Chondrocyte (in vitro differentiated cells): ENCODE measurements around the gene KIAA0319L. TPM values are rescaled to one million over a fixed set of nuclear protein-coding genes. Genes with fewer than 3 reads are reported as not detected.

Experiments used
- DNase-seq: peaks from one replicate; pipeline ENCODE4 v3.0.0; 2021; ENCODE audit warnings: mixed read lengths, low spot score
- H3K27ac Mint-ChIP-seq: one replicate; pipeline ENCODE4 v1.8.0; 2021; ENCODE audit warnings: mild to moderate bottlenecking, moderate library complexity, mixed read lengths; ENCODE audit not compliant: unreplicated experiment
- H3K27me3 Mint-ChIP-seq: 2 replicates; pipeline ENCODE4 v1.8.0; 2021; ENCODE audit warnings: low read depth, mixed read lengths
- H3K36me3 Mint-ChIP-seq: 2 replicates; pipeline ENCODE4 v1.8.0; 2021; ENCODE audit warnings: low read depth, mixed read lengths
- H3K4me1 Mint-ChIP-seq: 2 replicates; pipeline ENCODE4 v1.8.0; 2021; ENCODE audit warnings: low read depth, mild to moderate bottlenecking, mixed read lengths
- H3K4me3 Mint-ChIP-seq: one replicate; pipeline ENCODE4 v1.8.0; 2021; ENCODE audit warnings: mild to moderate bottlenecking, moderate library complexity, mixed read lengths; ENCODE audit not compliant: unreplicated experiment
- H3K9me3 Mint-ChIP-seq: 2 replicates; pipeline ENCODE4 v1.8.0; 2021; ENCODE audit warnings: low read depth, mixed read lengths
- CTCF ChIP-seq: fragments of 200-600 bp; sonication (generic); IDR thresholded peaks from 2 replicates; pipeline ENCODE4 v1.5.0; 2021; ENCODE audit warnings: antibody characterized with exemption, mild to moderate bottlenecking, moderate library complexity
- total RNA-seq: library from RNA; stranded (reverse); gene quantifications from 3 replicates; pipeline ENCODE4 v1.2.1, GENCODE V29; 2021

Gene KIAA0319L
- total RNA-seq, 1 donor from 2014 or later: 28.7 TPM

GRCh38 chr1:35565742-35566133, 8.5 kb upstream of the KIAA0319L start:
- Mint-ChIP-seq H3K9me3 (no peaks in the 10 kb centered on the region), H3K27ac (no peak overlapping the region), H3K36me3 (peaks cover 15% of the 10 kb centered on the region), H3K4me3 (no peak overlapping the region), H3K27me3 (peaks cover 8% of the 10 kb centered on the region), H3K4me1 (peaks cover 23% of the 10 kb centered on the region)
- no peak for DNase-seq
- no peak for TF ChIP-seq CTCF

DNA sequence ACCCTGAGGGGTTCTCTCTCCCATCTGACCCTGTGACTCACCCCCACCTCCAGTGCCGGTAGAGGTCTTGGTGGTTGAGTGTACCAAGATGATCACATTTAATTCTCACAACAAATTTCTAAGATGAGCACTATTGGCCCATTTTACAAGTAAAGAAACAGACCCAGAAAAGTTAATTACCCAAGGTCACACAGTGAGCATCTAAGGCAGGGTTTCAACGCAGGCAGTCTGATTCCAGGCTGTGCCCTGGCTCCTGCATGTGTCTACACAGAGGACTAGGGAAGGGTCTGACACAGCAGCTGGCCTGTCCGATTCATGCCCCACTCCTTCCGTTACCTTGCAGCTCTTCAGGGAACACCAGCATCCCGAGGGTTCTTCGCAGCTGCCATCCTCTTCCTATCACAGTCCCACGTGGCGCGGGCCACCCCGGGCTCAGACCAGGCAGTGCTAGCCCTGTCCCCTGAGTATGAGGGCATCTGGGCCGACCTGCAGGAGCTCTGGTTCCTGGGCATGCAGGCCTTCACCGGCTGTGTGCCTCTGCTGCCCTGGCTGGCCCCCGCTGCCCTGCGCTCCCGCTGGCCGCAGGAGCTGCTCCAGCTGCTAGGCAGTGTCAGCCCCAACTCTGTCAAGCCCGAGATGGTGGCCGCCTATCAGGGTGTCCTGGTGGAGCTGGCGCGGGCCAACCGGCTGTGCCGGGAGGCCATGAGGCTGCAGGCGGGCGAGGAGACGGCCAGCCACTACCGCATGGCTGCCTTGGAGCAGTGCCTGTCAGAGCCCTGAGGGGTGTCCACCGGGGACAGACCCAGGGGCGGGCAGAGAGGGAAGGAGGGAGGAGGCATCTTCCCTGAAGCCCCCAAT, 7.9 kb upstream of the KIAA0319L start:
- no peak overlapping the region for H3K4me3 Mint-ChIP-seq
- TF ChIP-seq CTCF: peak; percentile 68
- no peak overlapping the region for H3K27ac Mint-ChIP-seq
- H3K9me3 Mint-ChIP-seq: no peaks in the 10 kb centered on the region
- peaks cover 23% of the 10 kb centered on the region for H3K4me1 Mint-ChIP-seq
- peaks cover 2% of the 10 kb centered on the region for H3K27me3 Mint-ChIP-seq
- DNase-seq: no peak
- H3K36me3 Mint-ChIP-seq: peaks cover 15% of the 10 kb centered on the region

DNA sequence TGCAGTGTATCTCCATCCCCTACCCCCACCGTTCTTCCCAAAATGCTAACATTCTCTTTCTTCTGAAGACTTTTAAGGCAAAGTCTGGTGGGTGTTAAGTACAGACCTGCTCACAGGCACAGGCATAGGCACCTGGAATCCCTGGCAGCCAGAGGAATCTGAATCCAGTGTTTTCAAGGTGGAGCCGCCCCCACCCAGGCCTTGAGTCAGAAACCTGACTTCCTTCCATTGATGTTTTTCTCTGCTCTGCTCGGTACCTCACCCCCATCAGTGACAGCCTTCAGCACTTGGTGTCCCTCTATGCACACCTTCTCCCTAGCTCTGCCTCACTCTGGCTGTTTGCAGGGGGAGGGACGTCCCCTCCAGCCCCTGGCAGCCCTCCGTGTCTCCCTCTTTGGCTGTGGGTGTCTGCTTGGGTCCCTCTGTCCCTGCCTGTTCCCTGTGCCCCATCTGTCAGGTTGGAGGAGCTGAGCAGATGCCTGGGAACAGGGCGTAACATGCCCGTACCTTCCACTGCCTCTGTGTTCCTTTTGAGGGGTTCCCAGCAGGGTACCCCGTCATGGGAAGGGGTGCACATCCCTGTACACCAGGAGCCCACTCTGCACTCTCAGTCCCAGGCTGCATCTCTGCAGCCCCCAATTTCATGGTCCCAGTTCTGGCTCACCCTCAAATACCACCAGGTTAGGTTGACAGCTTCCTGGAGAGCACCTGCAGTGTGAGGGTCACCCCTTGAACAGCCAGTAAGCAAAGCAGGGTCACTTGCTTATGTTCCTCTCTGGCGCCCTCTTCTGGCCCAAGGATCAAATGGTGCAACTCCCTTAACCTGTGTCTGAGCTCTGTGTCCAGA, 7.1 kb upstream of the KIAA0319L start:
- peak; percentile 87 for TF ChIP-seq CTCF
- H3K27me3 Mint-ChIP-seq: peaks cover 1% of the 10 kb centered on the region
- peaks cover 31% of the 10 kb centered on the region for H3K4me1 Mint-ChIP-seq
- no peaks in the 10 kb centered on the region for H3K9me3 Mint-ChIP-seq
- DNase-seq: no peak
- H3K36me3 Mint-ChIP-seq: peaks cover 15% of the 10 kb centered on the region
- H3K27ac Mint-ChIP-seq: no peak overlapping the region
- H3K4me3 Mint-ChIP-seq: no peak overlapping the region

DNA sequence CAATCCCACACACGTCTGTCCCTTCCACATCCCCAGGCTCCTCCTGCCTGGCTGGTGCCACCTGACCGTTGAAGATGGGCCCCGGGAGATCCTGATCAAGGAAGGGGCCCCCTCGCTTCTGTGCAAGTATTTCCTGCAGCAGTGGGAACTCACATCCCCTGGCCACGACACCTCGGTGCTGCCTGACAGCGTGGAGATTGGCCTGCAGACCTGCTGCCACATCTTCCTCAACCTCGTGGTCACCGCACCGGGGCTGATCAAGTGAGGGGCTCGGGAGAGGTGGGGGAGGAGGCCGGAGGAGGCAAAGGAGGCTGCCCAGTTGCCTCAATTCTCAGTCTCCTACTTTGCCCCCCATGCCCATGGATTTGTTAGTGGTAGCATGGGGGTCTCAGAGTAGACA, 6.0 kb upstream of the KIAA0319L start:
- H3K9me3 Mint-ChIP-seq: no peaks in the 10 kb centered on the region
- H3K27ac Mint-ChIP-seq: no peak overlapping the region
- H3K36me3 Mint-ChIP-seq: peaks cover 15% of the 10 kb centered on the region
- peaks cover 31% of the 10 kb centered on the region for H3K4me1 Mint-ChIP-seq
- no peak overlapping the region for H3K4me3 Mint-ChIP-seq
- TF ChIP-seq CTCF: no peak
- DNase-seq: no peak
- H3K27me3 Mint-ChIP-seq: no peaks in the 10 kb centered on the region

GRCh38 chr1:35561972-35562680, 4.9 kb upstream of the KIAA0319L start:
- H3K27me3 Mint-ChIP-seq: no peaks in the 10 kb centered on the region
- no peaks in the 10 kb centered on the region for H3K9me3 Mint-ChIP-seq
- DNase-seq: no peak
- no peak overlapping the region for H3K4me3 Mint-ChIP-seq
- H3K36me3 Mint-ChIP-seq: peaks cover 15% of the 10 kb centered on the region
- no peak for TF ChIP-seq CTCF
- peaks cover 23% of the 10 kb centered on the region for H3K4me1 Mint-ChIP-seq
- peak overlapping the region; percentile 45 for H3K27ac Mint-ChIP-seq
